HG02870 (cell line): ENCODE results near the gene MMRN2.
"Not testable (repeated sequence)": the region's sequence is repeated elsewhere in the genome, so short reads cannot be mapped to it uniquely, and the experiment has no call there.

Source experiments
- ATAC-seq: cut with Tn5 transposase; IDR thresholded peaks from one replicate; pipeline ENCODE4 v1.9.1; 2021; ENCODE audit warnings: mild to moderate bottlenecking, moderate library complexity; ENCODE audit not compliant: unreplicated experiment

The MMRN2 gene

DNA sequence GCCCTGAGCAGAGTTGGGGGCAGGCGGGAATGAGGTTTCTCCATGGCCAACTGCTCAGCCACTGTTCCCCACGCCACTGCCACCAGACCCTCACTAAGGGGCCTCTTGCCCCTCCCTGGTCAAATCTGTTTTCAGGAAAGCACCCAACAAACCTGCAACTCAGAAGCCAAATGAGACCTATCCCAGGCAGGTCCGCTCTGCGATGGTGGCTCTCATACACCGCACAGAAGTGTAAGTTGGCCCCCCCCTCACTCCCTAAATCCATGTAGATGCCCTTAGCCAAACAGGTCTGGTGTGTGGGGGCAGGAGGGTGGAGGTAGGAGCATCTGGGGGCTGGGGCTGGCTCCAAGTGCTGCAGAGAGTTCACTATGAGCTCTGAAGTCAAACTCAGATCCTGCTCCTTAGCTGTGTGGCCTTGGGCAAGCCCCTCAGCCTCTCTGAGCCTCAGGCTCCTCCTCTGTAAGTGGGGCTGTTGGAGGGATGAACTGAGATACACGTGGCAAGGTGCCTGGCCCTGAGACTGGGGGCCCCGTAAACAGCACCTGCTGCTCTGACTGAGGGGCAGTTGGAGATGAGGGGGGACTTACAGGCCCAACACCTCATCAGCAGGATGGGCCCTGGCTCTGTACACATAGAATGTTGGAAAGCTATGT, 1.1 kb downstream of the MMRN2 start:
- no peak for ATAC-seq

DNA sequence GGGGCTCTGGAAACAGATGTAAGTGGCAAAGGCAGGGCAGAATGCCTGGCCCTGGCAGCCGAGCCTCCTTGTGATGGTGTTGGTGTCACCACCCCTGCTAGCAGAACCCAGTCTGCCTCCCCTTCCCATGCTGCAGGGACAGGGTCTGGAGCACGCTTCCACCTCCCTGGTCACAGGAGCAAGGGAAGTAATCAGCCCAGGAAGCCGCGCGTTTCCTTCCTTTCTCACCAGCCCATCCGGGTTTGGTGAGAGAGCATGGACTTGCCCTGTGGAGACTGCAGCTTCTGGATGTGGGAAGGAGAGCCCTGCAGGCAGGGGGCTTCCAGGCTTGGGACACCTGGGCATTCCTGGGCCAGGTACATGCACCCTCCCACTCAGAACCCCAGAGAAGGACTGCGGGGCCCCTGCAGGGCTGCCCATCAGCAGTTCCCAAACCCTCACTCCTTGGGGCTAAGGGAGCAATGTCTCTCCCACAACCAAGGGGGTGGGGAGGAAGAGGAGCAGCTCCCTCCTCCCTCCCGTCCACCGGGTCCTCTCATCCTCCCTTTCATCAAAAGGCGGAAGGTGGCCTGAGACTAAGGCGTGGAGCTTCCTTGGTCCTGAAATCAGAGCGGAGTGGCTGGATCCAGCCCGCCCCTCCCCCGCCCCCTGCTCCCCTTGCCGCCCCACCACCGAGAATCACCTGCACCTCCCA, 1.8 kb downstream of the MMRN2 start:
- no peak for ATAC-seq

DNA sequence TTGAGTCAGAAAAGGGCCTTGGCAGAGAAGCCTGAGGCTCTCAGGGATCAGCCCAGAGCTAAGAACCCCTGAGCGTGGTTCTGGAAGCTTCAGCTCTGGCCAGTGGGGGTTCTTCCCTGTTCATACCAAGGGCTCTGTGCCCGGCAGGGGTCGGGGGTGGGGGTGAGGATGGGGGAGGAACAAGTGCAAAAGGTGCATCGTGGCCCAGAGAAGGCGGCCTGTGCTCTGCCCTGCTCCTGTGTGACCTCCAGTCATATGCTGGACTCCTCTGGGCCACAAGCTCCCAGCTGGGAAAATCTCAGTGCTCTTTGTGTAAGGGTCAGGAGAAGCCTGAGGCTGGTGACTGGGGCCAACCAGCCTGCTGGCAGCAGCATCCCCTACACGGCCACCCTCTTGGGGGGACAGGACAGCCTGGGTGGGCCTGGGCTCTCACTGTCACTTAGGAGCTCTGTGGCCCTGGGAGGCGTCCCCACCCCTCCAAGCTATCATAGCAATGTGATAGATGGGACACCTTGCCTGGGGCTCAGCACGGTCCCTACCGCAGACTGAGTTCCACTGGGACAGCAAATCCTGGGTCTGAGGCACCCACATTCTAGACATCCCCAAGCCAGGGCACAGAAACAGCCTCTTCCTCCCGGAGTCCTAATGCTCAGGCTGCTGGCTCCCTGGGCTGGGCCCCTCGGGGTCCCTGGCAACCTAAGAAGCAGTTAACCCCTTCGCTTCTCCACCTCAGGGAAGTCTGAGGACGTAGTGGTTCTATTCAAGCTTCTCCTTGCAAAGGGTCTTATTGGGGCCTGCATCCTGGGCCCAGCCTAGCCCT, 2.5 kb downstream of the MMRN2 start:
- ATAC-seq, result no peak

DNA sequence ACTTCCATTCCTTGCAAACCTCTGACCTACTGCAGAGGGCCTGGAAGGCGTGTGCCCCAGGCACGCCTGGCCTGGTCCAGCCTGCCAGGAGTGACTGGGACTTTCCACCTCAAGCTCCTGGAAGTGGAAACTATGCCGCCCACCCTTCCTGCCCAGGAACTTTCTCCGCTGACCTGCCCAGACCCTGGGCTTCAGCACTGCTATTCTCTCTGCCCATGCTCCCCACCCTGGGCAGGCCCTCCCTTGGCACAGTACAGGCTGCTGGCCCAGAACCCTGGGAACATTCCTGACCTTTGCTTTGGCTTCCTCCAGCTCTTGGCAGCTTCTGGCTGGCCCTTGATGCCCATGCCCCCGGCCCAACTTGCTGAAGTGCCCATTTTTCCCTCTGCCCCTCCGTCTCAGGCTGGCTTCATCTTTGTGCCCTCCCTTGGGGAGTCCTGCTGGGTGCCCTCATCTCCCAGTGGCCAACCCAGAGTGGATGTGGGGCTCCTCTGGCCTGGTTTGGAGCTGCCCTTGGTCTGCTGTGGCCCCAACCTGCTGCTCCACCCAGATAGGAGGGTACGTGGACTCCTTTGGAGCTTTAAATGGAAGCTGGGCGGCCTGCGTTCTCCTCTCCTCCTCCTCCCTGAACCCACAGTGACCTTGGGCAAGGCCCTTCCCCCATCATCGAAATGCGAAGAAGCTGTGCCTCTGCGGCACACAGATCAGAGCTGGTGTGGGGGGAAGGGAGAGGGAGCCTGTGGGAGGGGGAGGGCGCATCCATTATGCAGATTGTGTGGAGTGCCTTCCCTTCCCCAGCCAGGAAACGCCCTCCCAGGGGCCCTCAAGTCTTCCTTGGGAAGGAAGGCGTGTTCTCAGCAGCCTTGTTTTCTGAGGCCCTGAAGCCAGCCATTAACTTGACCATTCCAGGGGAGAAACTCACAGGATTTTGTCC, 3.4 kb downstream of the MMRN2 start:
- no peak for ATAC-seq

DNA sequence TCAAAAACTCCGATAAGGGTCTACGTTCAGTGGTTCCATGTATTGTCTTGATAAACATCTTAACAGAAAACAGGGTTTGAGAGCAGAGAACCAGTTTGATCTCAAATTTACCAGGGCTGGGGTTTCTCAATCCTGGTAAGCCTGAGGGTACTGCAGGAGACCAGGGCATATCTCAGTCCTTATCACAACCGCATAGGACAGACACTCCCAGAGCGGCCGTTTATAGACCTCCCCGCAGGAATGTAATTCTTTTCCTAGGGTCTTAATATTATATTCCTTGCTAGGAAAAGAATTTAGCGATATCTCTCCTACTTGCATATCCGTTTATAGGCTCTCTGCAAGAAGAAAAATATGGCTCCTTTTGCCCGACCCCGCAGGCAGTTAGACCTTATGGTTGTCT, 4.7 kb downstream of the MMRN2 start:
- ATAC-seq, result not testable (repeated sequence)

DNA sequence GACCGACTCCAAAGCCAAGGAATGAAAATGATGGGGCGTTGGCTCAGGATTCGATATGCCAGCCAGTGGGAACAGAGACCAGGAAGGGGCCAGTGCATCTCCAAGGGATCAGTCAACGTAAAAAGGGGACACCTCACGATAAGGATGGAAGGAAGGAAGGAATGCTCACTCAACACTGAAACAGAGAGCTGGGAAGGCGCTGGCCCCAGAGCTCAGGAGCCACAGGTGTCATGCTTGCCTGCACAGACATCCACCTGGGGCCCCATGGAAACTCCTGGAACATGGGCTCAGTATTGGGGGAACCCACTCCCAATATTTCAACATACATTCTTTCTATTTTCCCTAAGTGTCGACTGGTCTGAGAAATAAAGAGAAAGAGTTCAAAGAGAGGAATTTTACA, 5.3 kb downstream of the MMRN2 start:
- no peak for ATAC-seq

DNA sequence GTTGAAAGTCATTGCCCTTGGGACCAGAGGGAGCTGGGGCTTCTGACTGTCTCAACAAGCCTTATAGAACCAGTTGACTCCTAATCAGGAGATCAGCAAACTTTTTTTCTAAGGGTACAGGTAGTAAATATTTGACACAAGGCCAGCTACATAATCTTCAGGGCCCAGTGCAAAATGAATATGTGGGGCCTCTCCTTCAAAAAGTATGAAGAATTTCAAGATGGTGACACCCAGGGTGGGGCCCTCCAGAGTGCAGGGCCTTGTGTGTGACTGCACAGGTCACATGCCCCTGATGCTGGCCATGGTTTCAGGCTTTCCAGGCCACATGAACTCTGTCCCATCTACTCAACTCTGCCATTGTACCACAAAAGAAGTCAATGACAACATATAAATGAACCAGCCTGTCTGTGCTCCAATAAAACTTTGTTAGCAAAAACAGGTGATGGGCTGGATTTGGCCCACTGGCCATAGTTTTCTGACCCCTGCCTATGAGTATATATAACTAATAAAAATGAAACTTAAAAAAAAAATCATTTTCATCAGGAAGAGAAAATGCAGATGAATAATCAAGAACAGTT, 6.1 kb downstream of the MMRN2 start:
- no peak for ATAC-seq

DNA sequence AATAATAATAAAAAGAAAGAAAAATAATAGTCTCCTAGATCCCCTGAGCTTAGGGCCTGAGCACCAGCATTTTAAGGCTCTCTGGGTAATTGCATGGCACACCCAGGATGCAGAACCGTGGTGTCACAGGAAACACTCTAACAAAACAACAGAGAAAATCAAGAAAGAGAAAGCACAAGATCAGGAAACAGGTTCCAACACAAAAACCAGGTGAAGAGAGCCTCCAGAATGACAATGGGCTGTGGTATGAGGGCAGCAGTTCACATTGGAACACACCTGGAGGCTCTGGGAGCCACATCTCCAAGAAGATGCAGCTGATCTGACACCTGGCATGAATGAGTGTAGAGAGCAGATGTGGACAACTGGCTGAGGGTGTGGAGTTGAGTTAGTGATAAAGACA, 7.1 kb downstream of the MMRN2 start:
- no peak for ATAC-seq

DNA sequence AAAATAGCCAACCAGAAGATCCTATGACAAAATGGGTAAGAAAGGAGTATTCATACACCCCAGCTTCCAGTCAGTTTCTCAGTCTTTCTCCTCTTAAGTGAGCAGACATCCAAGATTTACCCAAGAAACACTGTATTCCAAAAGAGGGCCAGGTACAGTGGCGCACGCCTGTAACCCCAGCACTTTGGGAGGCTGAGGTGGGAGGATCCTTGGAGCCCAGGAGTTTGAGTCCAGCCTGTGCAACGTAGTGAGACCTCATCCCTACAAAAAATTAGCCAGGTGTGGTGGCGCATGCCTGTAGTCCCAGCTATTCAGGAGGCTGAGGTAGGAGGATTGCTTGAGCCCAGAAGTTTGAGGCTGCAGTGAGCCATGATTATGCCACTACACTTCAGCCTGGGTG, 9.6 kb downstream of the MMRN2 start:
- not testable (repeated sequence) for ATAC-seq

DNA sequence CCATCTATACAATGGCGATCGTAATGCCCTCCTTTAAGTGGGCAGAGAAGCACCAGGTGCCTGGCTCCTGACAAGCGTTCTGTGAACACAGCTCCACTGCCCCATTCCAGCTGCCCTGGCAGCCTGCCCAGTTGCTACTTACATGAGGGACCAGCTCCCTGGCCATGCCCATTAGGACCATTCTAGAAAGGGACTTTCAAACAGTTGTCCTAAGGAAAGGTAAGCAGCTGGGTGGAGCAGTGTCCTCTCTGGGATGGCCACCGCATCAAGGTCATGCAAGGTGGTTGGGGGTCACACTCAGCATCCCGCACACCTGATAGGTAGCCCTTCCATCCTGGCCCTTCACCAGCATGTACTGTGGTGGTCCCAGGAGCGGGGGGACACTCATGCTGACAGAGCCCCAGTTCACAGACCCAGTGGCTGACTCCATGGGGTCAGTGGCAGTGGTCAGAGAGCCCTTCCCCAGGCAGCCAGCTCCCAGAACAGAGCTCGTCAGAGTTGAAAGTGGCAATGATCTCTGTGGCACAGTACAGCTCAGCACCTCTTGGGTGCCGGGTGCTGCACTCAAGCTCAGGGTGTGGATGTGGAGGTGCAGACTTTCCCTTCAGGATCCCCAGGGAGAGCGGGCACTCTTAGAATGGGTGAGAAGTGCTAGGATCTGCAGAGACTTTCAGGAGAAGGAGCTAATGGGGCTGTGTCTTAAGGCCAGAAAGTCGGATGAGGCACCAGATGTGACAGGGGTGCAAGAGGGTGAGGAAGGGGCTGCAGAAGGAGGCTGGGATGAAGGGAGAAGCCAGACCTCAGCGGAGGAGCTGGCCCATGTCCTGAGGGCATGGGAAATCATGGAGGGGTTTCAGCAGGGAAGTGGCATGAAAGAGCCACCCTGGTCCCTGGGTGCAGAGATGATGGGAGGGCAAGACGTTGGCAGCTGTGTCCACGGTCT, 10.9 kb downstream of the MMRN2 start:
- no peak for ATAC-seq

DNA sequence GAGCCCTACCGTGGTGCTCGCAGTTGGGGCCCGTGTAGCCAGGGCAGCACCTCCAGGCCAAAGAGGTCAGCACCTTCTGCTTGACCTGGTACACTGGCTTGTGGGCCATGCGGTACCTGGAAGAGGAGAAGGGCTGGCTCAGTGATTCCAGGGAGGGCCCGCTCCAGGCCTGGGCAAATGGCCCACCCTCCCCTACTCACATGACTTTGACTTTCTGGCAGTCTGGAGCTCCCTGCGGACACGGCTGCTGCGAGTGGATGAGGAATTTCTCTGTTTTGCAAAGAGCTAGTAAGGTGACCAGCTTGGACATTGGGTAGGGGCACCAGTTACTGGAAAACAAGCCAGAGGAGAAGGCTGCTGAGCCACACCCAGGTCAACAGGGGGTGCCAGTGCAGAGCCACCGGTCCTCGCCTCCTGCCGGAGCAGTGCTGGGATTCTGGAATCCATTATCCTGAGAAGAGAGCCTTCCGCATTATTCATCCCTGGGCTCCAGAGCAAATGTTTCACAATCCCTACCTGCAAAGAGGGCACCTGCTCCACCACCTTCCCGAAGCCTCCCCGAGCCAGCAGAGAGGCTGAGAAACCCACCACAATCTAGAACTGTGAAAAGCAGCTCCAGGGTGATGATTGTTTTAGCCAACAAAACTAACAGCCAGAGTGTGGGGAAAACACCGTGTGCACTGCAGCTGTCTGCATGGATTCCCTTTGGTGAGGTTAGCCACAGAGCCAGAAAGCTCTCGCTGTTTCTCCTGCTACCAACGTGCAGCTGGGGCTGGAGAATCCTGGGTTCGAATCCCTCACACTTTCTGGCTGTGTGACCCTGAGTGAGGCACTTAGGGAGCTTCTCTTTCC, 11.8 kb downstream of the MMRN2 start:
- no peak for ATAC-seq

DNA sequence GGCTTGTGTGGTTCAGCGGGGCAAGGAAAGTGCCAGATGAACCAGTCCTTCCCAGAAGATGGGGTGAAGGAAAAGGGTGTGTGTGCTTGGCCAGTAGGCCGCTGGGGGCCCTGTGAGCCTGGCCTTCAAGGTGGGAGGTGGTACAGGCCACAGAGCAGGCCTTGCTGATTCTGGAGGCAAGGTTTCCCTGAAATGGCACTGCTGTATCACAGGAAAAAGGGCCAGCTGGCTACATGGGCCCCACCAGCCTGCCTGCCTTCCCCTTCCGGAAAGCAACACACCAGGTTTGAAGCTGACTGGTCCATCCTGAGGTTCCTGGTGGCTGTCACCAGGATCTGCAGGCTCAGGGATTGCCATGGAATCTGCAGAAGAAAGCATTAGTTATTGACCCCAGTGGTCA, 12.5 kb downstream of the MMRN2 start:
- no peak for ATAC-seq

DNA sequence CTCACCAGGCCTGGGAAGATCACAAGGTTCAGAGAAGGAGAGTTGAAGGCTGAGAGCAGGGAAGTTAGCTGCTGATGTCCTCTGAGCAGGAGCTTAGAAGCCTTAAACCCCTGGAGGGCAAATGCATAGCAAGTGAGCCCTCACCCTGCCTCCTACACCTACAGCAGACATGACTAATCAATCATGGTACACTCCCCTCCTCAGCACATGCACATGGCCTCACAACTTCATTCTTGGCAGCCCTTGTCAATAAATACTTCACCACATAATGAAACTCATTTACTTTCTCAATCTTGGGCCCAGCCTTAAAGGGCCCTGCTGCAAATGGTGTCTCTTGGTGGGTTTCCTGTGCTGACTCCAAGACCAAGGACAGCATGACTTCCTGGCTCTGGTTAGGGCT, 12.9 kb downstream of the MMRN2 start:
- ATAC-seq, result no peak

DNA sequence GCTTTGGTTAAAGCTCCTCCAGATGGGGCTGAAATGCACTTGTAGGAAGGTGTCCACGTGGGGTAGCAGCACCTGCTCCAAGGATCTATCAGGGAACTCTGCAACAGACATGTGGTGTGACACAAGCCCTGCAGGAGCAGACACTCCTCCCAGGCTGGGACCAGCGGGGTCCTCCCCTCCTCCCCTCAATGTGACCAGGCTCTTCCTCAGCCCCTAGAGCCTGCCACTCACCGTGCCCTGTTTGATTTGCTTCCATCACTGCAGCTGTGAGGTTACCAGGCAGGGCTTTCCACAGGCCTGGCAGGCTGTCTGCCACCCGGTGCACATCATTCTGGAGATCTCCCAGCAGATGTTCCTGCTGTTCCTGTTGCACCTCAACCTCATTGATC, 13.4 kb downstream of the MMRN2 start:
- no peak for ATAC-seq

DNA sequence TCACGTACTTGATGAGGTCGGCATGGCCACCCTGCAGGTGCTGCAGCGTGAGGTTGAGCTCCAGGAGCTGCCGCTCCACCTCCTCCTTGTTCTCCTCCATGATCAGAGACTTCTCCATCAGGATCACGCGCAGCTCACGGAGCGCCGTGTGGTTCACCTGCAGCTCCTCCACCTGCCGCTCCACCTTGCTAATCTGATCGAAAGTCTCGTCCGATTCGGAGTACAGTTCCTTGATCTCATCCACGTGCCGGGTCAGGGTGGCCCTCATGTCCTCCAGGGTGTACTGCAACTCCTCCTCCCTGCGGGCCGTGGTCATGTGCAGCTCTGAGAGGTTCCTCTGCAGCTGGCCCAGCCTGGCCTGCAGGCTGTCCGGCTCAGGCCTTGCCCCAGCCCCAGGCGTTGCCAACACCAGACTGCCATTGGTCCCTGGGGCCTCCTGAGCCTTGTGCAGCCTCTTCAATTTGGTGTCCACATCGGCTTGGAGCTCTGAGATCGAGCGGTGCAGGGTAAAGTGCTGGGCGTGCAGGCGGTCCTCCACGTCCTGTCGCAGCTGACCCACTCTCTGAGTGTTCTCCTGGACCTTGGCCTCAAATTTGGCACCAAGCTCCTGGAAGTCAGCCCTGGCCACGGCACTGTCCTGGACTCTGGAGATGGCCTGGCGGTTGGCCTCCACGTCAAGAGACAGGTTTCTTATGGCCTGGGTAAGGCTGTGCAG, 13.9 kb downstream of the MMRN2 start:
- no peak for ATAC-seq

DNA sequence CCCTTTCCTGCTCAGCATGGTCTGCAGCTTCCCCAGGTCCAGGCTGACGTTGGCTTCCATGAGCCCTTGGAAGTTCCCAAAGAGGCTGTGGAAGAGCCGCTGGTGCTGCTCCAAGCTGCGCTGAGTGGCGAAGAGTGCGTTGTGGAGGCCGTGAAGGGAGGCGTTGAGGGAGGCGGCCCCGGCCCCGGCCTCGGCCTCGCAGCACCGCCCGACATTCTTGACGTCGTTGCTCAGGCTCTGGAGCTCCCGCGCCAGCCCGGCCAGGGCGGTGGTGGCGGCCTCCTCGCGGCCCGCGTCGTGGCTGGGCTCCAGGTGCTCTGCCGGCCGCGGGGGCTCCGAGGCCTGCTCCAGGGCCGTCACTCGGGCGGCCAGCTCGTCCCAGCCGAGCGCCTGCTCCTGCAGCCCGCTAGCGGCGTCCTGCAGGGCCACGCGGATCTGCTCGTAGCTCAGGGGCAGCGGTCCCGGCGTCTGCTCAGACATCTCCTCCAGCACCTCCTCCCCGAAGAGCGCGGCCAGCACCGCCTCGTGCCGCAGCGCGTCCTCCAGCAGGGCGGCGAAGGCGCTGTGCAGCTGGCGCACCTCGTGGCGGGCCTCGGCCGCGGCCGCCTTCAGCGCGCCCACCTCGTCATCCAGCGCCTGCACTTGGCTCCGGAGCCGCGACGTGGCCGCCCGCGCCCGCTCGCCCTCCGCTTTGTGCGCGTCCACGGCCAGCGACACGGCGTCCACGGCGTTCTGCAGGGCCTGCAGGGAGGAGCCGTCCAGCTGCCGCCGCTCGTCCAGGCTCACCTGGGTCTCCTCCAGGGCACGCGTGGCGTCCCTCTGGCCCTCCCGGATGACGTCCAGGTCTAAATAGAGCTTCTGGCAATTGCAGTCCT, 14.7 kb downstream of the MMRN2 start:
- ATAC-seq, result no peak

DNA sequence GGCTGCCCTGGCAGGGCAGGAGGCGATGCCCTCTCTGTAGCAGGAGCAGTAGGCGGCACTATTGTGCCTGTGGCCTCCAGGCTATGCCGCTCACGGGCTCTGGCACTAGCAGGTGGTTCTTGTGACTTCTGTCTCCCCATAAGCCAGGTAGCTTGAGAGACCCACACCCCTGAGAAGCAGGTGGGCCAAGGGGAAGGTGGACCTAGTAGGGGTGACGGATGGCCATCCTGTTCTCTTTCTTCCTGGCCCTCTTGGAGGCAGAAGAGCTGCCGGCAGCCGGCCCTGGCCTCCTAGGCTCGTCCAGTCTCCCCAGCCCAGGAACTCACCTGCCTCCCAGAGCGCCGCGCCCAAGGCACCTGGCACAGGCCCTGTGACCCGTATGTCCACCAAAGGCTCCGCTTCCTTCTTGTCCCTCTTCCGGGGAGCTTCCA, 15.4 kb downstream of the MMRN2 start:
- no peak for ATAC-seq
